ENCODE results near the gene LCE2C. TPM values are rescaled to one million over a fixed set of nuclear protein-coding genes. Genes with fewer than 3 reads are reported as not detected.
A peak's percentile ranks its signal among the peaks of the same experiment; 100 is the strongest.
"Not testable (repeated sequence)": the region's sequence is repeated elsewhere in the genome, so short reads cannot be mapped to it uniquely, and the experiment has no call there.

Gene LCE2C, protein sequence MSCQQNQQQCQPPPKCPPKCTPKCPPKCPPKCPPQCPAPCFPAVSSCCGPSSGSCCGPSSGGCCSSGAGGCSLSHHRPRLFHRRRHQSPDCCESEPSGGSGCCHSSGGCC
- total RNA-seq: not detected in 2 replicates
- not detected for polyA plus RNA-seq (2012)

DNA sequence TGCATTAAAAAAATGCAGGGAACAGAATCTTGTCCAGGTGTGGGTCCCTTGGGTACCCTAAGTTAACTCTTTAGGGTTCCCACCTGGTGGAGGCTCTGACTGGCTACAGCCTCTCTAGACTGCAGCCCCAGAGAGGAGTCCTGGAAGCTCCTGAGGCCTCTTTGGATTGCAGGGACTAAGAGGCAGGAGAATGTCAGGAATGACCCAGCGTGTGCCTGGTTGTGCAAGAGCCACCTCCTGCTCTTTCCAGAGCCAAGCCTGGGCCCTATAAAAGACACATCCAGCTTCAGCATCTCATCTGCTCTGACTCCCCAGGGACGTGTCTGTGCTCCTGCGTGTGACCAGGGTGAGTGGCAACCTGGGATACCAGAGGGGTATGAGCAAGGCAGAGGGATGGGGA is at the start of gene LCE2C:
Gene LCE2C (plus strand): TSS at position 297 of the 400 bp plus-strand sequence. CDS start 737 bp downstream, outside the sequence.
- not testable (repeated sequence) for DNase-seq (ENCODE audit: low read depth)

GRCh38 chr1:152626744-152627143 is 48.3 kb upstream of the LCE2C start:
- no peak for DNase-seq (ENCODE audit: low read depth)

- no peak for DNase-seq (ENCODE audit: low read depth)
These were observed 44.5 kb upstream of the LCE2C start for GRCh38 chr1:152630596-152630995.

DNA sequence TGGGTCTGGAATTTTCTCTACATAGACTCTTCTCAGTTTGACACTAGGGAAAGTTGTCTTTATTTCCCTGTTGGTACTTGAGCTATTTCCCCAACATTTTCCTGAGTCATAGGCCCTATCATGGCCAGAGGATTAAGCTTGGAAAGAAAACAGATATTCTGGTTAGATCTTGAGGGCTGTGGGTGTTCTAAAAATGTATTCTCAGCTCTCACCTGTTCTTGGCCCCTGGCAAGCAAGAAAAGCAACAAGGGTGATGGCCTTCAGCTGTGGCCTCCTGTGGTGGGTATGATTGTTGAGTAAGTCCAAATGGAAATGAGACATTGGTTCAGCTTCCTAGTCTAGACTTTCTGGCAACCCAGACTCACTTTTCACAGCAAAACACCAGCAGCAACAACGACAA is 34.7 kb upstream of the LCE2C start:
- DNase-seq (ENCODE audit: low read depth): peak; percentile 92

DNA sequence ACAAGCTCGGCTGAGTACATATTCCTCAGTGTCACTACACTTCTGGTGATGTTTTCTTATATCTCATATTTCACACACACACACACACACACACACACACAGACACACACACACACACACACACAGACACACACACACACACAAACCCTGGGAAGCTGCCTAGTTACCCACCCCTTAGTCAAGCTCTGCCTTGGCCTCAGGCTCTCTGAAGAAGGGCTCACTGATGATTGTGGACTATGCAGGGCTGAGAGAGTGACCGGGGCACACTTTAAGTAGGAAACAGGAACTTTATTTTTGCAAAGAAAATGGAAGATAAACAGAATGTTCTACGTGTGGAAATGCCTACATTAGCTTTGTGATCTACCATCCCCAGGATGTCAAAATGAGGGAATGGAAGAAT is 31.1 kb upstream of the LCE2C start:
- peak; percentile 22 for DNase-seq (ENCODE audit: low read depth)

DNA sequence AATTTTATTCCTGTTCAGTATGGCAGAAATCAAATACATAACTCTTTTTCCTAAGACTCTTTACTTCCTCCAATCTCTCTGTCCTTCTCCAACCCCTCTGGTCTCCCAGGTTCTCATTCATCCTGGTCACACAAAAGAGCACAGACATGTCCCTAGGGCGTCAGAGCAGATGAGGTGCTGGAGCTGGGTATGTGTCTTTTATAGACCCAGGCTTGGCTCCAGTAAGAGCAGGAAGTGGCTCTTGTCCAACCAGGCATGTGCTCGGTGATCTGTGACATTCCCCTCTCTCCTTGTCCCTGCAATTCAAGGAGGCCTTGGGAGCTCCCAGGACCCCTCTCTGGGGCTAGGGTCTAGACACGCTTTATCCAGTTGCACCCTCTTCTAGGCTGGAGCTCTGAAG is 29.9 kb upstream of the LCE2C start:
- DNase-seq (ENCODE audit: low read depth): peak; percentile 64

DNA sequence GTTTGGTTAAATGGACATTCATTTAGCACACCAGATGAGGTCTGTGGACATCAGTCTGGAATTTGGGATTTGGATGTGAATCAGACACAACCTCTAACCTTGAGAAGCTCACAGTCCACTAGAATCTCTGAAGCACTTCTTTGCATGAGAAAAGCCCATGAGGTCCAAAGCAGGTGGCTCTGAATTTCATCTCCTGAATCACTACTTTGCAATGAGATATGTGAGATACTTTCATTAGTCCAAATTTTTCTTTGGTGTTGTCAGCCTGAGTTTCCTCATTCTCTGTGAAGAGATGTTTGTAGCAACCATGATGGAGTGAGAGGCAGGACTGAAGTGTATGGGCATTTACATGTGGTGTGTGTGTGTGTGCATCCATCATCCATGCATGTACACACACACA is 28.4 kb upstream of the LCE2C start:
- DNase-seq (ENCODE audit: low read depth): peak; percentile 13

- peak; percentile 50 for DNase-seq (ENCODE audit: low read depth)
These were observed 21.0 kb upstream of the LCE2C start for GRCh38 chr1:152654110-152654509.

GRCh38 chr1:152656459-152656858 is 18.6 kb upstream of the LCE2C start:
- no peak for DNase-seq (ENCODE audit: low read depth)

DNA sequence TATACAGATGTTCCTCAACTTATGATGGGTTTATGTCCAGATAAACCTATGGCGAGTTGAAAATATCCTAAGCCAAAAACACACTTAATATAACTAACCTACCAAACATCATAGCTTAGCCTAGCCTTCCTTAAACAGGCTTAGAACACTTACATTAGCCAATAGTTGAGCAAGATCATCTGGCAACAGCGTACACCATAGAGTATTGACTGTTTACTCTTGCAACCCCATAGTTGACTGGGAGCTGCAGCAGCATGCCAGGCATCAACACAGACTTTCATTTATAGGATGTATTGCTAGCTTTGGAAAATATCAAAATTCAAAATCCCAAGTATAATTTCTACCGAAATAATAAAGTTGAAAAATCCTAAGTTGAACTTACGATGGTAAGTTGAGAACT is 17.4 kb upstream of the LCE2C start:
- DNase-seq (ENCODE audit: low read depth): no peak

GRCh38 chr1:152658649-152659048 is 16.4 kb upstream of the LCE2C start:
- DNase-seq (ENCODE audit: low read depth): no peak

DNA sequence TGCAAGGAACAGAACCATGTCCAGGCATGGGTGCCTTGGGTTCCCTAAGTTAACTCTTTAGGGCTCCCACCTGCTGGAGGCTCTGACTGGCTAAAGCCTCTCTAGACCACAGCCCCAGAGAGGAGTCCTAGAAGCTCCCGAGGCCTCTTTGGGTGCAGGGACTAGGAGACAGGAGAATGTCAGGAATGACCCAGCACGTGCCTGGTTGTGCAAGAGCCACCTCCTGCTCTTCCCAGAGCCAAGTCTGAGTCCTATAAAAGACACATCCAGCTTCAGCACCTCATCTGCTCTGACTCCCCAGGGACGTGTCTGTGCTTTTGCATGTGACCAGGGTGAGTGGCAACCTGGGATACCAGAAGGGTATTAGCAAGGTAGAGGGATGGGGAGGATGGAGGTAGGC is 12.0 kb upstream of the LCE2C start, which contains the start of gene LCE2D:
Gene LCE2D (plus strand): TSS at position 283 of the 400 bp plus-strand sequence. CDS start 726 bp downstream, outside the sequence.
- no peak for DNase-seq (ENCODE audit: low read depth)

GRCh38 chr1:152666171-152666570 is 8.9 kb upstream of the LCE2C start:
- not testable (repeated sequence) for DNase-seq (ENCODE audit: low read depth)

DNA sequence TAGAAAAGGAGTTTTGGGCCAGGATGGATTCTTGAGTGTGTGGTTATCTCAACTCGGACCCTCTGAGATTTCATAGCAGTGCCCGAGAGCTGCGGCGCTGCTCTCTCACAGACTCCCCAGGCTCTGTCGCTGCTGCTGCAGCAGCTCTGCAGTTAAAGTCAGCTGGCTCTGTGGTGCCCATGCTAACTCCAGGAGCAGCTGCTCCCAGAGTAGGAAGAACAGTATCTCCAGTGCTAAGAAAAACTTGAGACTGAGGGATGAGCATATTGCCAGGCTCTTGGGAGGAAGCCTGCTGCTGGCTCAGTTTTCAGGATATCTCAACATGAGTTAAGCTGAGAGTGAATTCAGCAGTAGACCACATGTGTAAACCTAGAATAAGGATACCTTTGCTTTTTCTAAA is 7.4 kb upstream of the LCE2C start:
- peak; percentile 34 for DNase-seq (ENCODE audit: low read depth)

GRCh38 chr1:152673016-152673415 is 2.1 kb upstream of the LCE2C start:
- DNase-seq (ENCODE audit: low read depth): no peak

DNA sequence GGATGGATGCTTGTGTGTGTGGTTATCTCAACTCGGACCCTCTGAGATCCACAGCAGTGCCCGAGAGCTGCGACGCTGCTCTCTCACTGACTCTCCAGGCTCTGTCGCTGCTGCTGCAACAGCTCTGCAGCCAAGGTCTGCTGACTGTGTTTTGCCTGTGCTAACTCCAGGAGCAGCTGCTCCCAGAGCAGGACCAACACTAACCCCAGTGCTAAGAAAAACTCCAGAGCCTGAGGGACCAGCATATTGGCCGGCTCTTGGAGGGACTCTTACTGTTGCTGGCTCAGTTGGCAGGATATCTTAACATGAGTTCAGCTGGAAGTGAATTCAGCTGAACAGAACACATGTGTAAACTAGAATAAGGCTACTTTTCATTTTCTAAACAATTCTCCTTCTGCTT is 4.4 kb downstream of the LCE2C start:
- DNase-seq (ENCODE audit: low read depth): peak; percentile 33

GRCh38 chr1:152681616-152682015 is 6.5 kb downstream of the LCE2C start:
- DNase-seq (ENCODE audit: low read depth): no peak

GRCh38 chr1:152683846-152684245 is 8.8 kb downstream of the LCE2C start:
- DNase-seq (ENCODE audit: low read depth): no peak

DNA sequence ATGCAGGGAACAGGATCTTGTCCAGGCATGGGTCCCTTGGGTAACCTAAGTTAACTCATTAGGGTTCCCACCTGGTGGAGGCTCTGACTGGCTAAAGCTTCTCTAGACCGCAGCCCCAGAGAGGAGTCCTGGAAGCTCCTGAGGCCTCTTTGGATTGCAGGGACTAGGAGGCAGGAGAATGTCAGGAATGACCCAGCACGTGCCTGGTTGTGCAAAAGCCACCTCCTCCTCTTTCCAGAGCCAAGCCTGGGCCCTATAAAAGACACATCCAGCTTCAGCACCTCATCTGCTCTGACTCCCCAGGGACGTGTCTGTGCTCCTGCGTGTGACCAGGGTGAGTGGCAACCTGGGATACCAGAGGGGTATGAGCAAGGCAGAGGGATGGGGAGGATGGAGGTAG is 10.7 kb downstream of the LCE2C start, which contains the start of gene LCE2B:
Gene LCE2B (plus strand): TSS at position 301 of the 400 bp plus-strand sequence. CDS start 721 bp downstream, outside the sequence.
- DNase-seq (ENCODE audit: low read depth): not testable (repeated sequence)

GRCh38 chr1:152697701-152698600 is 22.9 kb downstream of the LCE2C start, which contains the start of gene LCE2A:
Gene LCE2A (plus strand): TSS chr1:152698345. CDS start chr1:152698902, 557 bp downstream.
- no peak for DNase-seq (ENCODE audit: low read depth)

GRCh38 chr1:152699746-152700145 is 24.7 kb downstream of the LCE2C start:
- DNase-seq (ENCODE audit: low read depth): no peak

GRCh38 chr1:152707860-152708259 is 32.8 kb downstream of the LCE2C start, which contains the start of gene LCE4A:
Gene LCE4A (plus strand): TSS chr1:152708160. CDS start chr1:152709076, 916 bp downstream.
- no peak for DNase-seq (ENCODE audit: low read depth)
